HUES6 (cell line): ENCODE data around the gene DSC3.
A peak's percentile ranks its signal among the peaks of the same experiment; 100 is the strongest.

Source experiments
- H3K27ac ChIP-seq: 2 replicates; pipeline ENCODE4 v1.7.0; 2013; ENCODE audit warnings: low read depth, mild to moderate bottlenecking, low read length, inconsistent platforms
- H3K27me3 ChIP-seq: 2 replicates; pipeline ENCODE4 v1.6.1; 2013; ENCODE audit warnings: low read length; ENCODE audit not compliant: control insufficient read depth, insufficient read depth
- H3K36me3 ChIP-seq: 2 replicates; pipeline ENCODE4 v1.6.1; 2013; ENCODE audit warnings: low read length; ENCODE audit not compliant: control insufficient read depth, insufficient read depth
- H3K4me1 ChIP-seq: 2 replicates; pipeline ENCODE4 v1.6.1; 2013; ENCODE audit warnings: low read length; ENCODE audit not compliant: control insufficient read depth, insufficient read depth
- H3K4me3 ChIP-seq: 2 replicates; pipeline ENCODE4 v1.5.1; 2013; ENCODE audit warnings: low read depth, low read length
- H3K9ac ChIP-seq: one replicate; pipeline ENCODE4 v1.6.1; 2013; ENCODE audit warnings: mild to moderate bottlenecking, low read length
- H3K9me3 ChIP-seq: 2 replicates; pipeline ENCODE4 v1.6.1; 2013; ENCODE audit warnings: low read depth, low read length; ENCODE audit not compliant: control insufficient read depth, insufficient read depth

Gene DSC3

GRCh38 chr18:31042406-31043181 lies at the start of gene DSC3:
DSC3 (minus strand) TSS chr18:31042742; CDS start chr18:31042660, 82 bp downstream.
- Histone ChIP-seq H3K9ac (peak within 1 kb of the TSS; percentile 69), H3K27me3 (peaks cover 59% of the 10 kb centered on the region), H3K4me1 (peaks cover 14% of the 10 kb centered on the region), H3K27ac (no peak within 1 kb of the TSS), H3K4me3 (peak within 1 kb of the TSS; percentile 69), H3K9me3 (no peaks in the 10 kb centered on the region), H3K36me3 (no peaks in the 10 kb centered on the region)

- H3K27ac ChIP-seq, result no peak overlapping the region
- H3K36me3 ChIP-seq, result peaks cover 58% of the 10 kb centered on the region
- no peak overlapping the region for H3K9ac ChIP-seq
- no peaks in the 10 kb centered on the region for H3K27me3 ChIP-seq
- no peak overlapping the region for H3K4me3 ChIP-seq
- 0 out of 2 replicates have a peak, but pooled peaks cover 6% of the 10 kb centered on the region for H3K4me1 ChIP-seq
- peaks cover 2% of the 10 kb centered on the region; the same call in 1 of the 2 replicates for H3K9me3 ChIP-seq
Measured at GRCh38 chr18:31091350-31091749, 48.8 kb upstream of the DSC3 start.

GRCh38 chr18:31088532-31088931 lies 46.0 kb upstream of the DSC3 start:
- Histone ChIP-seq H3K4me3 (no peak overlapping the region), H3K4me1 (no peaks in the 10 kb centered on the region), H3K27me3 (no peaks in the 10 kb centered on the region), H3K36me3 (peaks cover 73% of the 10 kb centered on the region), H3K9ac (no peak overlapping the region), H3K27ac (no peak overlapping the region), H3K9me3 (peaks cover 2% of the 10 kb centered on the region; the same call in 1 of the 2 replicates)

- Histone ChIP-seq H3K4me3 (no peak overlapping the region), H3K4me1 (no peaks in the 10 kb centered on the region), H3K27me3 (no peaks in the 10 kb centered on the region), H3K27ac (no peak overlapping the region), H3K36me3 (peaks cover 49% of the 10 kb centered on the region), H3K9me3 (no peaks in the 10 kb centered on the region), H3K9ac (no peak overlapping the region)
Measured at GRCh38 chr18:31079973-31080372, 37.4 kb upstream of the DSC3 start.

GRCh38 chr18:31077878-31078277 lies 35.3 kb upstream of the DSC3 start:
- H3K36me3 ChIP-seq, result peaks cover 58% of the 10 kb centered on the region

GRCh38 chr18:31072175-31072574 lies 29.6 kb upstream of the DSC3 start:
- Histone ChIP-seq H3K4me1 (no peaks in the 10 kb centered on the region), H3K4me3 (no peak overlapping the region), H3K9ac (no peak overlapping the region), H3K27me3 (no peaks in the 10 kb centered on the region), H3K36me3 (peaks cover 64% of the 10 kb centered on the region), H3K9me3 (no peaks in the 10 kb centered on the region), H3K27ac (no peak overlapping the region)

More at GRCh38 chr18:31077878-31078277, 35.3 kb upstream of the DSC3 start:
- Histone ChIP-seq H3K4me1 (no peaks in the 10 kb centered on the region), H3K27ac (no peak overlapping the region), H3K4me3 (no peak overlapping the region), H3K9ac (no peak overlapping the region), H3K27me3 (no peaks in the 10 kb centered on the region), H3K9me3 (no peaks in the 10 kb centered on the region)

- no peaks in the 10 kb centered on the region for H3K4me1 ChIP-seq
- no peak overlapping the region for H3K9ac ChIP-seq
- no peak overlapping the region for H3K4me3 ChIP-seq
- H3K9me3 ChIP-seq, result no peaks in the 10 kb centered on the region
- H3K36me3 ChIP-seq, result peaks cover 67% of the 10 kb centered on the region
- H3K27ac ChIP-seq, result no peak overlapping the region
- no peaks in the 10 kb centered on the region for H3K27me3 ChIP-seq
Measured at GRCh38 chr18:31070206-31070605, 27.7 kb upstream of the DSC3 start.

- no peak overlapping the region for H3K4me3 ChIP-seq
- no peaks in the 10 kb centered on the region for H3K27me3 ChIP-seq
- H3K36me3 ChIP-seq, result peaks cover 35% of the 10 kb centered on the region
- H3K9me3 ChIP-seq, result no peaks in the 10 kb centered on the region
- no peaks in the 10 kb centered on the region for H3K4me1 ChIP-seq
- H3K27ac ChIP-seq, result no peak overlapping the region
- H3K9ac ChIP-seq, result no peak overlapping the region
Measured at GRCh38 chr18:31066266-31066665, 23.7 kb upstream of the DSC3 start.

GRCh38 chr18:31065036-31065773 lies 22.7 kb upstream of the DSC3 start:
- Histone ChIP-seq H3K27me3 (no peaks in the 10 kb centered on the region), H3K36me3 (peaks cover 25% of the 10 kb centered on the region), H3K9me3 (no peaks in the 10 kb centered on the region), H3K9ac (no peak overlapping the region), H3K4me3 (no peak overlapping the region), H3K27ac (no peak overlapping the region), H3K4me1 (no peaks in the 10 kb centered on the region)

- Histone ChIP-seq H3K9ac (no peak overlapping the region), H3K4me3 (no peak overlapping the region), H3K27me3 (no peaks in the 10 kb centered on the region), H3K9me3 (no peaks in the 10 kb centered on the region), H3K4me1 (no peaks in the 10 kb centered on the region), H3K27ac (no peak overlapping the region), H3K36me3 (peaks cover 20% of the 10 kb centered on the region)
Measured at GRCh38 chr18:31064130-31064529, 21.6 kb upstream of the DSC3 start.

GRCh38 chr18:31061945-31062344 lies 19.4 kb upstream of the DSC3 start:
- no peak overlapping the region for H3K27ac ChIP-seq
- no peaks in the 10 kb centered on the region for H3K27me3 ChIP-seq
- peaks cover 4% of the 10 kb centered on the region; the same call in 1 of the 2 replicates for H3K36me3 ChIP-seq
- no peak overlapping the region for H3K4me3 ChIP-seq
- no peaks in the 10 kb centered on the region for H3K9me3 ChIP-seq
- 0 out of 2 replicates have a peak, but pooled peaks cover under 1% of the 10 kb centered on the region for H3K4me1 ChIP-seq
- H3K9ac ChIP-seq, result no peak overlapping the region
